HFFc6 (cell line): ENCODE data around the gene CYP27C1. TPM values are rescaled to one million over a fixed set of nuclear protein-coding genes. Genes with fewer than 3 reads are reported as not detected.
A peak's percentile ranks its signal among the peaks of the same experiment; 100 is the strongest.

Experiments used
- DNase-seq: peaks from one replicate; pipeline ENCODE4 v3.0.0-alpha.2; 2018
- H3K27ac Mint-ChIP-seq: 2 replicates; pipeline ENCODE4 v1.8.0; 2020; ENCODE audit warnings: mild to moderate bottlenecking, mixed read lengths
- H3K27me3 Mint-ChIP-seq: 2 replicates; pipeline ENCODE4 v1.8.0; 2021; ENCODE audit warnings: mild to moderate bottlenecking, moderate library complexity, mixed read lengths; ENCODE audit not compliant: insufficient read depth
- H3K36me3 Mint-ChIP-seq: 2 replicates; pipeline ENCODE4 v1.8.0; 2021; ENCODE audit warnings: low read depth, mixed read lengths
- H3K4me1 Mint-ChIP-seq: 2 replicates; pipeline ENCODE4 v1.8.0; 2020; ENCODE audit warnings: low read depth, mixed read lengths
- H3K4me3 Mint-ChIP-seq: 2 replicates; pipeline ENCODE4 v1.8.0; 2020; ENCODE audit warnings: mild to moderate bottlenecking, moderate library complexity, mixed read lengths
- H3K9me3 Mint-ChIP-seq: 2 replicates; pipeline ENCODE4 v1.8.0; 2020; ENCODE audit warnings: mild to moderate bottlenecking, mixed read lengths
- total RNA-seq, 6 experiments: library from RNA; stranded (reverse); fragmentation: NEBNext Ultra II Directional; extraction: Animal tissue kit (Norgen Biotek cat#: 25700); gene quantifications; 2 replicates in 1 of 6; 3 replicates in 5 of 6; pipeline ENCODE4 v1.2.3, GENCODE V29; 2021
- TF ChIP-seq, protein P1 (sequence below): fragments of 200-600 bp; sonication (generic); IDR thresholded peaks from 2 replicates; pipeline ENCODE4 v1.5.0; 2021; ENCODE audit warnings: antibody characterized with exemption, mild to moderate bottlenecking

The CYP27C1 gene
- total RNA-seq, 6 experiments from 2014 or later: 0.09 to 0.17 (median 0.13) TPM

DNA sequence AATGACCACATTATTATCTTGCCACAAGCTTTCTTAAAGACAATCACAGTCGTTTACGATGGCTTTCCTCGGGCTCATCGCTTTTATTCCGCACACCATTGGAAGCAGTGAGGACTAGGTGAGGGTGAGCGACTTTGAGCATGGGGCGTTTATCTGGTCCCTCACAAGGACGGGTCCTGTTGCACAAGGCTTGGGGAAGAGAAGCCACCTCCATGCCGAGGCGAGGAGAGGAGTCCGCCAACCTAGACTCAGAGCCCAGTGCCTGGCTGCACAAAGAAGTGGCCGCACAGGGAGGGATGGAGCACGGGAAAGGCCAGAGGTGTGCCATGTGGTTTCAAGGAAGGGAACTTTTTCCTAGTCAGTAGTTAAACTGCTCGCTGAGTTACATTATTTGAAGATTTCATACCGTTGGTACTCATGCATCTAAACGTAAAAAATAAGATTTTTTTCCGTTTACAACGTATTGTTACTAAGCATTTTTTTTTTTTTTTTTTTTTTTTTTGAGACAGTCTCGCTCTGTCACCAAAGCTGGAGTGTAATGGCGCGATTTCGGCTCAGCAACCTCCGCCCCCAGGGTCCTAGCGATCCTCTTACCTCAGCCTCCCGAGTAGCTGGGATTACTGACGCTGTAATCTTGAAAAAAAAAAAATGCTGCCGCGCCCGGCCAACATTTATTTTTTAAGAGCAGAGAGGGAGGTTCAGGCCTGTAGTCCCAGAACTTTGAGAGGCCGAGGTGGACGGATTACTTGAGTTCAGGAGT lies 849 bp upstream of the CYP27C1 start:
- peaks cover 40% of the 10 kb centered on the region for H3K4me1 Mint-ChIP-seq
- peaks cover 7% of the 10 kb centered on the region; the same call in 1 of the 2 replicates for H3K9me3 Mint-ChIP-seq
- H3K36me3 Mint-ChIP-seq: peaks cover 8% of the 10 kb centered on the region; the same call in 1 of the 2 replicates
- TF ChIP-seq, protein P1, sequence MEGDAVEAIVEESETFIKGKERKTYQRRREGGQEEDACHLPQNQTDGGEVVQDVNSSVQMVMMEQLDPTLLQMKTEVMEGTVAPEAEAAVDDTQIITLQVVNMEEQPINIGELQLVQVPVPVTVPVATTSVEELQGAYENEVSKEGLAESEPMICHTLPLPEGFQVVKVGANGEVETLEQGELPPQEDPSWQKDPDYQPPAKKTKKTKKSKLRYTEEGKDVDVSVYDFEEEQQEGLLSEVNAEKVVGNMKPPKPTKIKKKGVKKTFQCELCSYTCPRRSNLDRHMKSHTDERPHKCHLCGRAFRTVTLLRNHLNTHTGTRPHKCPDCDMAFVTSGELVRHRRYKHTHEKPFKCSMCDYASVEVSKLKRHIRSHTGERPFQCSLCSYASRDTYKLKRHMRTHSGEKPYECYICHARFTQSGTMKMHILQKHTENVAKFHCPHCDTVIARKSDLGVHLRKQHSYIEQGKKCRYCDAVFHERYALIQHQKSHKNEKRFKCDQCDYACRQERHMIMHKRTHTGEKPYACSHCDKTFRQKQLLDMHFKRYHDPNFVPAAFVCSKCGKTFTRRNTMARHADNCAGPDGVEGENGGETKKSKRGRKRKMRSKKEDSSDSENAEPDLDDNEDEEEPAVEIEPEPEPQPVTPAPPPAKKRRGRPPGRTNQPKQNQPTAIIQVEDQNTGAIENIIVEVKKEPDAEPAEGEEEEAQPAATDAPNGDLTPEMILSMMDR: no peak
- peak overlapping the region; percentile 86 for H3K4me3 Mint-ChIP-seq
- peaks cover 16% of the 10 kb centered on the region for H3K27me3 Mint-ChIP-seq
- no peak for DNase-seq
- no peak overlapping the region for H3K27ac Mint-ChIP-seq

DNA sequence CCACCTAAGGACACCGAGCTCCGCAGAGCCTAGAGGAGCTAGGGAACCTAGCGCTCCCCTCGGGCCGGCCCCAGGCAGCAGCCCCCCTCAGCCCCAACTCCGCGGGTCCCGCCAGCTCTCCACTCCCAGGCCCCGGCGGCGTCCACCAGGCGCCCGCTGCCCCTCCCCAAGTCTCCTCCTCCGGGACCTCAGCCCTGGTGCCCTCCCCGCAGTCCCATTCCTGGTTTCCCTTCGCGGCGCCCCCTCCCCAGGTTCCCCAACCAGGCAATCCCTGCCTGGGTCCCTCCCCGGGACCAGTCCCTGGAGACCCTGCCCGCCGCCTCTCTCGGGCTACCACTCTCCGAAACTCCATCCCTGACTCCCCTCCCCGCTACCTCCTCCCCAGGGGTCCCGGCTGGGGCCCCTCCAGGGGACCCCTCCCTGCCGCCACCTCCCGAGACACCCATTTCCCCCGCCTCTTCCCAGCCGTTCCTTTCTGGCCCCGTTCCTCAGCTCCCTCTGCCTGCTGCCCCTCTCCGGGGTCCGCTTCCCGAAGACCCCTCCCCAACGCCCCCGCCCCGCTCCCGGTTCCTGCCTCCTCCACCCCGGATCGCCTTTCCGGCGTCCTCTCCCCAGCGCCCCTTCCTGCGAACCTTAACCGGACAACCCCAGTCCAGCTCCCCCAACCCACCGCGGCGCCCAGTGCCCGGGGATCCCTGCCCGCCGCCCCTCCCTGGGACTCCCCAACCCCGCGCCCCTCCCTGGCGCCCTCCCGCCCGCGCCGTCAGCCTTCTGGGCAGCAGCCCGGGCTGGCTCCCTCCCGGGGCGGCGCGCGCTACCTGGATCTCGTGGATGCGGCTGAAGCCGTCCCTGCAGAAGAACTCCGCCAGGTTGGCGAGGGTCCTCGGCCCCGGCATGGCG lies 678 bp downstream of the CYP27C1 start:
- Mint-ChIP-seq H3K36me3 (peaks cover 8% of the 10 kb centered on the region; the same call in 1 of the 2 replicates), H3K27me3 (peaks cover 16% of the 10 kb centered on the region), H3K4me1 (peaks cover 28% of the 10 kb centered on the region), H3K27ac (no peak overlapping the region), H3K4me3 (peak overlapping the region; percentile 75), H3K9me3 (peaks cover 7% of the 10 kb centered on the region; the same call in 1 of the 2 replicates)
- DNase-seq: no peak
- TF ChIP-seq, protein P1: no peak

DNA sequence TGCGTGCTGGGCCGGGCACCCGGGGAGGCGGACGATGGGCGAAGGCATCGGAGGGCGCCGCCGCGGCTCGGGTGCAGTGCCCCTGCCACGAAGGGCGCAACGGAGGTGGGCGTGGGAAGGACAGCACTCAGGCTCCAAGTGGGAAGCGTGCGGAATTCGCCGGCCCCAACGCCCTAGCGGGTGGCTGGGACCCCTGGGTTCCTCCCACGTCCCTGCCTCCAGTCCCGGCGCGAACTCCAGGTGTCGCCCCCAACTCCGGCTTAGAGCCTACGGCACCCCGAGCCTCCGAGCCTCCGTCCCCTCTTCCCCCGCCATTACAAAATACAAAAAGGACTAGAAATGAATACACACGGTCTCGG lies 1.3 kb downstream of the CYP27C1 start:
- Mint-ChIP-seq H3K4me1 (peaks cover 34% of the 10 kb centered on the region), H3K27me3 (peaks cover 13% of the 10 kb centered on the region), H3K9me3 (peaks cover 7% of the 10 kb centered on the region), H3K36me3 (peaks cover 8% of the 10 kb centered on the region; the same call in 1 of the 2 replicates), H3K4me3 (peak overlapping the region; percentile 75), H3K27ac (no peak overlapping the region)
- DNase-seq: no peak
- TF ChIP-seq, protein P1: no peak

DNA sequence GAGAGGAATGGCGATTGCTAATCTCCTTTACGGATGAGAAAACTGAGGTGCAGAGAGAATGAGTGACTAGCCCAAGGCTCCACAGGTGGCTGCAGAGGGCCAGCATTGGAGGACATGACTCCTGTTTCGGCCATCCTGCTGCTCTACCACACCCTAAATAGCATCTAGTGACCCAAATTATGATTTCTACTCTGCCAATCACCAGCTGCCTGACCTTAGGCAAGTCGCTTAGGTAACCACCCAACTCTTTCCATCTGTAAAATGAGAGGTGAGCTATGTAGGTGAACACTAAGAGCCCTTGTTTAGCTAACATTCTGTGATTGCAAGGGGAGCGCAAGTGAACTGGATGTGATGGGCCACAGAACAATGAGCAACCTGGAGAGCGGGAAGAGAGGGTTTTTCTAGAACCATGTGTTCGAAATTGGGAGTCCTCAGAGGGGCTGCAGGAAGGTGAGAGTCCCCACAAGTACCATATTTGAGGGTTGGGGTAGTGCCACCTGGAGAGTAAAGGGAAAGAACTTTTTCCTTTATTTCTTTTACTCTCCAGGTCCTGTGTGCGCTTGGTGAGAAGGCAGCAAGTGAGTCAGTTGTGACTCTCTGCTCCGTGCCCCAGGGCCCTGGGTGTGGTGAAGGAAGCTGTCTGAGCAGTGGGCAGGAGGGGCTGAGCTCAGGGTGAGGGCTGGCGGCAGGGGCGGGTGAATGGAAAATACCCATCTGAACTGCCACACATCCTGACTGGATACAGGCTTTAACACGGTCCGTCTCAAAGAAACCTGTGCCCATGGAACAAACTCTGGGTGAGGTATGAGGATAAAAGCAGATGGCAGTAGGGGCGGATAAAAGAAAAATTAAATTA lies 2.4 kb downstream of the CYP27C1 start:
- peaks cover 9% of the 10 kb centered on the region; the same call in 1 of the 2 replicates for H3K36me3 Mint-ChIP-seq
- peak overlapping the region; percentile 75 for H3K4me3 Mint-ChIP-seq
- H3K27me3 Mint-ChIP-seq: peaks cover 13% of the 10 kb centered on the region
- TF ChIP-seq, protein P1: no peak
- peak overlapping the region; percentile 67 for H3K27ac Mint-ChIP-seq
- peak; percentile 59 for DNase-seq
- peaks cover 17% of the 10 kb centered on the region for H3K9me3 Mint-ChIP-seq
- peaks cover 36% of the 10 kb centered on the region for H3K4me1 Mint-ChIP-seq

DNA sequence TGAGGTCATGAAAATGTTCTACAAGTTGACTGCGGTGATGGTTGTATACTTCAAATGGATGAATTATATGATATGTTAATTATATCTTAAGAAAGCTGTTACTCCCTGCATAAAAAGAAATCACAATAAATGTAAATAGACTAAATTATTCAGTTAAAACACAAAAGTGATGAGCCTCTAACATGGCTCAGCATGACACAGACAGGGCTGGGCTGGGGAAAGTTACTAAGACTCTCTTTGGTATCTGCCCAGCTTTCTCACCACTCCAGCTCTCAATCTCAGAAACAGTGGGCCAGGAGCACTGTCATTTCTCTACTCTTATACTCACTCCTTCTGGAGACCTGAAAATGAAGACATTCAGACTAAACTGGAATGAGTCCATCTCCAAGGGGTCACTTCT lies 3.5 kb downstream of the CYP27C1 start:
- Mint-ChIP-seq H3K4me1 (peaks cover 36% of the 10 kb centered on the region), H3K9me3 (peaks cover 18% of the 10 kb centered on the region), H3K27ac (no peak overlapping the region), H3K27me3 (peaks cover 20% of the 10 kb centered on the region), H3K4me3 (no peak overlapping the region), H3K36me3 (peaks cover 13% of the 10 kb centered on the region; the same call in 1 of the 2 replicates)
- TF ChIP-seq, protein P1: no peak
- no peak for DNase-seq
